Omental fat pad (tissue), 4 donors: ENCODE results near the gene SLC35G2. TPM values are rescaled to one million over a fixed set of nuclear protein-coding genes. Genes with fewer than 3 reads are reported as not detected.
A peak's percentile ranks its signal among the peaks of the same experiment; 100 is the strongest.

Source experiments
- ATAC-seq: fragments of 150-250 bp; one replicate; pipeline ENCODE4 v1.9.1; 2016; ENCODE audit warnings: mild to moderate bottlenecking, moderate library complexity; ENCODE audit not compliant: low FRiP score
- DNase-seq: peaks from one replicate; pipeline ENCODE4 v3.0.0-alpha.2; 2019; ENCODE audit warnings: low spot score
- total RNA-seq, 4 donors: library from RNA; depleted of rRNA; stranded (reverse); fragments of >200 nt; gene quantifications; one replicate each; pipeline ENCODE4 v1.1.0, GENCODE V29; 2016
- TF ChIP-seq, protein P1 (sequence below), 3 donors: fragments of 450-650 bp; IDR thresholded peaks; one replicate each; pipeline ENCODE4 v1.5.1; 2016 to 2017; ENCODE audit warnings: antibody characterized with exemption in 3 of 3, mild to moderate bottlenecking in 3 of 3, moderate library complexity in 2 of 3

SLC35G2 gene
- total RNA-seq, result 10 to 100 TPM in 3 of 4 donors, 1 to 10 TPM in 1; 9.1 to 27.8 (median 11.6) TPM

DNA sequence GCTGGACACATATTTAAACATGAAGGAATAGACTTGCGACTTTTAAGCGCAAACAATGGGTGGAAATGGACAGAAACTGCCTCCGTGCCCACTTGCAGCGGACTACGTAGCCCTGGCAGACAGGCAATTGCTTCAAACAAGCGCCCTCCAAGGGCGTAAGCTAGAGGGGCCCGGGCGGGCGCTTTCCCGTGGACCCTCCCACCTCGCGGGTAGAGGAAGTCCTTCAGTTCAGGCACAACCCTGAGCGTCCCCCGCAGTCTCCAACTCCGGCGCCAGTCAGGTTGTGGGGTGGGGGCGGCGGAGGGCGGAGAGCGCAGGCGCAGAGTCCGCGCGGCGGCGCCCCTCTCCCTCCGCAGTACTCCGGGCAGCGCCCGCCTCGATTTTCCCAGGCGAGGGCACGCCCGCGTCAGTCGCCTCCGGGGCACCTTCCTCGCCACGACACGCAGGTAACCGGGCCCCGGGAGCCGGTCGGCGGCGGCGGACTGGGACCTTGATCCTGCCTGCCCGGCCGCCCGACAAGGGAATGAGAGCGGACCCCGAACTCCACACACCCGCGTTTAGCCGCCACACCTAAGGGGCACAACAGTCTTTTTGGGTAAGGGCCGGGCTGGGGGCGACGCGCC lies at the start of gene SLC35G2:
SLC35G2 (plus strand) TSS at position 358 of the 623 bp plus-strand sequence. CDS start 35,335 bp downstream, outside the sequence.
- TF ChIP-seq, protein P1, sequence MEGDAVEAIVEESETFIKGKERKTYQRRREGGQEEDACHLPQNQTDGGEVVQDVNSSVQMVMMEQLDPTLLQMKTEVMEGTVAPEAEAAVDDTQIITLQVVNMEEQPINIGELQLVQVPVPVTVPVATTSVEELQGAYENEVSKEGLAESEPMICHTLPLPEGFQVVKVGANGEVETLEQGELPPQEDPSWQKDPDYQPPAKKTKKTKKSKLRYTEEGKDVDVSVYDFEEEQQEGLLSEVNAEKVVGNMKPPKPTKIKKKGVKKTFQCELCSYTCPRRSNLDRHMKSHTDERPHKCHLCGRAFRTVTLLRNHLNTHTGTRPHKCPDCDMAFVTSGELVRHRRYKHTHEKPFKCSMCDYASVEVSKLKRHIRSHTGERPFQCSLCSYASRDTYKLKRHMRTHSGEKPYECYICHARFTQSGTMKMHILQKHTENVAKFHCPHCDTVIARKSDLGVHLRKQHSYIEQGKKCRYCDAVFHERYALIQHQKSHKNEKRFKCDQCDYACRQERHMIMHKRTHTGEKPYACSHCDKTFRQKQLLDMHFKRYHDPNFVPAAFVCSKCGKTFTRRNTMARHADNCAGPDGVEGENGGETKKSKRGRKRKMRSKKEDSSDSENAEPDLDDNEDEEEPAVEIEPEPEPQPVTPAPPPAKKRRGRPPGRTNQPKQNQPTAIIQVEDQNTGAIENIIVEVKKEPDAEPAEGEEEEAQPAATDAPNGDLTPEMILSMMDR (IDR thresholded peaks at IDR 0.05), result no peak
- peak; percentile 28 for DNase-seq
- peak; percentile 83 for ATAC-seq

DNA sequence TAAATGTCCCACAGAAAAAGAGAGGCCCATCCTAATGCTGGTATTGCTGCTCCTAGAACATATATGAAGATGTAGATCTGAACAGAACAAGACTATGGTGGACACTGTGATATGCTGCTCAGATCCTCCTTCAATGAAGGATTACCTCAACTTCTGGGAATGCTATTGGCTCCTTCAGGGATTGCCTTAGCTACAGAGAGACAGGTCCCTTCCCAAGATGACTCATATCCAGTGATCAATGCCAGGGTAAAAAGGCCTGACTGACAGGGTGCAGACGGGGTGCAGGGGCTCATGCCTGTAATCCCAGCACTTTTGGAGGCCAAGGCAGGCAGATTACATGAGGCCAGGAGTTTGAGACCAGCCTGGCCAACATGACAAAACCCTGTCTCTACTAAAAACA lies 46.2 kb upstream of the SLC35G2 start:
- TF ChIP-seq, protein P1 (IDR thresholded peaks at IDR 0.05), result no peak
- no peak for ATAC-seq
- no peak for DNase-seq

DNA sequence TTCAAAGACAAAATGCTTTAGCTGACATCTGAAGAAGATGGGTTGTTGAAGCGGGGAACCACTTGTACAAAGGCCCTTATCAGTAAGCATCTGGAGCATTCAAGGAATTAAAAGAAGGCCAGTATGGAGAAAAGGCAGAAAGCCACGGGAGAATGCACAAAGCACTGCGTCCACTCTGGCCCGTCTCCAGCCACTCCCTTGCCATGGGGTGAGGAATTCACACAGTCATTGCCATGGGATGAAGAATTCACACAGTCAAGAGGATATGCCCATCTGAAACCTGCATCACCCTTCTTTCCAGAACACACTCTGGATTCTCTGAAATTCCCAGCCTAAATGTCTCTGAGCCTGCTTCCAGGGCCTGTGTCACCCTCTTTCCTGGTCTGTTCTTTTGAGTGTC lies 40.1 kb upstream of the SLC35G2 start:
- peak; percentile 84 for ATAC-seq
- TF ChIP-seq, protein P1 (IDR thresholded peaks at IDR 0.05), result no peak
- no peak for DNase-seq

DNA sequence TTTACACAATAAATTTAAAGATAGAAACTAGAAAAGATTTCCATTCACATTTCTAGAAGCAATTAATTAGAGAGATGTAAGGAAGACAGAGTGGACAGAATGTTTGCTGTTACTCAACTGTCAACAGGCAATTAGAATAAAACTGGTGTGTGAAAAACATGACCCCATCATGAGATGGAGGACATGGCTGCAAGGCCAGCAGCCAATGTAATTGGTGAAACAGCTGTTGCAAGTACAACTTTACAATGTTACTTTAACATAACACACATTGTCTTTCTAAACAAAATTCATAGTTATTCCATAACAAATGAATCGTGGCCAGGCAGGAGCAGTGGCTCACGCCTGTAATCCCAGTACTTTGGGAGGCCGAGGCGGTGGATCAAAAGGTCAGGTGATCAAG lies 38.2 kb upstream of the SLC35G2 start:
- ATAC-seq (no peak), DNase-seq (no peak)
- TF ChIP-seq, protein P1 (IDR thresholded peaks at IDR 0.05), result no peak

DNA sequence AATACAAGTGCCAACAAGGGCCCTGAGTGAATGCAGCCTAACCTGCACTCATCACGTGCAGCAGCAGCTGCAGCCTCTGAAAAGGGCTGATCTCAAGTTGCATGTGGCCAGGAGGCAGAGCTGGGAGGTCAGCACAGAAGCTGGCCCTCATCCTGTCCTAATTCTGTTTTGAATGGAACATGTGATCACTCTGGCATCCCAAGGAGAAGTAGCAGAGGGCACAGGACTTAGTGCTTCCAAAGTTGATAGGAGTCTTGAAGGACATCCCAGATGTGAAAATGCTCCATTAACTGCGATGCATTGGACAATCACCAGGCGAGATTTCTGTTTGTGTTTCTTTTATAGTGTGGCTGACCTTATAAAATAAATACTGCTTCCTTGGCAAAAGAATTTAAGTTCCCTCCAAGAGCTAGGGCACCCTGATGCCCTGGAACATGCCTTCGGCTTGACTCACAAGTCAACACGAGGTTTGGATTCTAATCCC lies 35.2 kb upstream of the SLC35G2 start:
- ATAC-seq, result no peak
- DNase-seq, result no peak
- TF ChIP-seq, protein P1 (IDR thresholded peaks at IDR 0.05), result no peak

DNA sequence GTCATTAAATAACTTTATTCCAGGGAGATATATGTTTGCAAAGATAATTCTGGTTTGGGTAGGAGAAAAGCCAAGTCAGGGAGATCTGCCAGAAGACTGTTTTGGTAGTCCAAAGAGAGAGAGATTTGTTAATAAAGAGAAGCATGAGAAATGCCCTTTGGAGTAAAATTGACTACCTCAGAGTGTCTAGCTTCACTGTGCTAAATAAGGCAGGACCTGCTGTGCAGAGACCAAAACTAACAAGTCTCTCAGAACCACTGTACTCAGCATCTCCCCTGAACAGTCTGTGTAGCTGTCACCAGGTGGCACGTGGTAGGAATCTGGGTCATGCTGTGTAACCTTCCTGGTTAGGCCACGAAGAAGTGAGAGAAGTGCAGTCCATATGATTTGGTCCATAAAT lies 31.6 kb upstream of the SLC35G2 start:
- TF ChIP-seq, protein P1 (IDR thresholded peaks at IDR 0.05), result no peak
- DNase-seq (no peak), ATAC-seq (peak; percentile 45)

DNA sequence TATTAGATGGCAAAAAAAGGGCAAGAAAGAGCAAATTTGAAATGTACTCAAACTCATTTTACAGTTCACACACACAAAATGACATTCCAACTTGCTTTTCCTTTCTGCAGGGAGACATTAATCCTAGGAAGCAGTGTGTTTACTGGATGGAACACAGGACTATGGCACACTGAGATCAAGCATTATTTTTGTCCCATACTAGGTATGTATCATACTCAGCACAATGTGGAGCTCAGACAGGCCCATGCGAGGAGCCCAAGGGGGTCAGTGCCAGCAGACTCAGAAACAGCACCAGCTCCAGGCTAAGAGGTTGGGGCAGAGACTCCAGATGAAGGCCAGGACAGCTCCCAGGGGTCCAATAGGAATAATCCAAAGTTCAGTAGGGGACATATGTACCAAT lies 30.8 kb upstream of the SLC35G2 start:
- ATAC-seq, result no peak
- DNase-seq, result no peak
- TF ChIP-seq, protein P1 (IDR thresholded peaks at IDR 0.05), result no peak
